K562 (cell line): Measurements from ENCODE around the gene PMIS2. TPM values are rescaled to one million over a fixed set of nuclear protein-coding genes. Genes with fewer than 3 reads are reported as not detected.

Experiments used
- ARID1B ChIP-seq: fragments of 450-650 bp; IDR thresholded peaks from 2 replicates; pipeline ENCODE4 v1.6.1; 2016; ENCODE audit warnings: antibody characterized with exemption, mild to moderate bottlenecking, inconsistent platforms
- CHD4 ChIP-seq: fragments of 200-600 bp; sonication (generic); IDR thresholded peaks from 3 replicates; pipeline ENCODE4 v1.6.1; 2012; ENCODE audit warnings: low read depth, mild to moderate bottlenecking, mixed read lengths, low read length, inconsistent platforms; ENCODE audit not compliant: insufficient read depth, insufficient replicate concordance, poor library complexity, severe bottlenecking
- E2F3 ChIP-seq: fragments of 250-450 bp; sonication (Bioruptor Pico); IDR thresholded peaks from 2 replicates; pipeline ENCODE4 v1.4.0; 2020; ENCODE audit warnings: mild to moderate bottlenecking
- ETS2 ChIP-seq: IDR thresholded peaks from 2 replicates; pipeline ENCODE4 v1.6.1; 2016; ENCODE audit warnings: borderline replicate concordance, missing genetic modification characterization, mild to moderate bottlenecking, moderate library complexity, missing compliant biosample characterization; ENCODE audit not compliant: poor library complexity, severe bottlenecking
- EZH2 ChIP-seq: IDR thresholded peaks from 2 replicates; pipeline ENCODE4 v1.6.1; 2012; ENCODE audit warnings: low read depth, mild to moderate bottlenecking, inconsistent platforms, low read length, borderline replicate concordance
- HCFC1 ChIP-seq: IDR thresholded peaks from 2 replicates; pipeline ENCODE4 v1.6.1; 2012; ENCODE audit warnings: low read depth, low read length, improper control_type of control experiment
- ILF3 ChIP-seq: fragments of 450-650 bp; IDR thresholded peaks from 2 replicates; pipeline ENCODE4 v1.6.1; 2018; ENCODE audit warnings: antibody characterized with exemption, mild to moderate bottlenecking, moderate library complexity, borderline replicate concordance
- KDM5B ChIP-seq: fragments of 200-600 bp; sonication (generic); IDR thresholded peaks from 2 replicates; pipeline ENCODE4 v1.6.1; 2012; ENCODE audit warnings: low read depth, mild to moderate bottlenecking, moderate library complexity, low read length, control low read depth, inconsistent platforms; ENCODE audit not compliant: insufficient replicate concordance
- MCM7 ChIP-seq, 2 experiments: fragments of 450-650 bp; IDR thresholded peaks; 2 replicates each; pipeline ENCODE4 v1.6.1; 2016 to 2018
- NFIX ChIP-seq: fragments of 250-450 bp; sonication (Bioruptor Pico); IDR thresholded peaks from 2 replicates; pipeline ENCODE4 v1.4.0; 2020; ENCODE audit warnings: low read depth, mild to moderate bottlenecking, moderate library complexity
- POLR3A ChIP-seq: IDR thresholded peaks from 2 replicates; pipeline ENCODE4 v1.6.1; 2011; ENCODE audit warnings: borderline replicate concordance, mild to moderate bottlenecking, moderate library complexity; ENCODE audit not compliant: insufficient read length, insufficient read depth; ENCODE audit errors: extremely low read depth
- RAD21 ChIP-seq, 2 experiments: fragments of 250-450 bp in 1 of 2; fragments of 450-650 bp in 1 of 2; sonication (Bioruptor Pico) in 1 of 2; formaldehyde crosslinking in 1 of 2; IDR thresholded peaks in 1 of 2; conservative IDR thresholded peaks in 1 of 2; 2 replicates each; pipeline versions ENCODE4 v1.4.0 to v1.8.0; 2020 to 2022; ENCODE audit warnings: mild to moderate bottlenecking in 2 of 2, moderate library complexity in 1 of 2
- XRCC4 ChIP-seq: IDR thresholded peaks from one replicate; pipeline ENCODE4 v1.6.1; 2011; ENCODE audit not compliant: insufficient read depth, insufficient read length; ENCODE audit errors: extremely low read depth
- ZBTB11 ChIP-seq, 3 experiments: fragments of 200-800 bp in 1 of 3; fragments of 250-450 bp in 1 of 3; fragments of 450-650 bp in 1 of 3; sonication (Bioruptor Pico) in 1 of 3; sonication (Bioruptor generic) in 1 of 3; formaldehyde crosslinking in 1 of 3; IDR thresholded peaks; 2 replicates each; pipeline versions ENCODE4 v1.6.1 to v1.8.0; 2016 to 2022; ENCODE audit warnings: mild to moderate bottlenecking in 2 of 3, missing genetic modification characterization in 2 of 3, missing compliant biosample characterization in 1 of 3, moderate library complexity in 1 of 3
- ZBTB17 ChIP-seq: fragments of 450-650 bp; formaldehyde crosslinking; IDR thresholded peaks from 2 replicates; pipeline ENCODE4 v1.4.0; 2020; ENCODE audit warnings: mild to moderate bottlenecking
- ZBTB33 ChIP-seq: sonication (generic); formaldehyde crosslinking; IDR thresholded peaks from 2 replicates; pipeline ENCODE4 v1.8.1; 2023; ENCODE audit warnings: mild to moderate bottlenecking, missing genetic modification reagents
- polyA plus RNA-seq, 8 experiments: library from polyadenylated mRNA; depleted of rRNA in 4 of 8; stranded (reverse) in 5 of 8; unstranded in 3 of 8; fragments of >200 nt; fragmentation: Nextera tagmentation in 2 of 8; fragmentation: Illumina TruSeq in 1 of 8; extraction: Ambion mirVana in 2 of 8; extraction: Trizol in 1 of 8; gene quantifications; 2 replicates each; pipeline versions ENCODE4 v1.2.1 to v1.2.3, GENCODE V29; 2011 to 2014; ENCODE audit warnings: inconsistent platforms in 1 of 8, missing spikeins in 1 of 8
- total RNA-seq, 7 experiments: library from RNA; depleted of rRNA in 6 of 7; stranded (reverse); fragments of >200 nt in 6 of 7; fragmentation: Illumina TruSeq in 2 of 7; extraction: Trizol in 2 of 7; gene quantifications; 2 replicates each; pipeline versions ENCODE4 v1.2.1 to v1.2.3, GENCODE V29; 2011 to 2021; ENCODE audit warnings: low replicate concordance in 1 of 7
- TF ChIP-seq, protein P1 (sequence below): fragments of 250-450 bp; sonication (Bioruptor Pico); IDR thresholded peaks from 2 replicates; pipeline ENCODE4 v1.6.1; 2021; ENCODE audit warnings: mild to moderate bottlenecking
- TF ChIP-seq, protein P2 (sequence below): fragments of 450-650 bp; formaldehyde crosslinking; IDR thresholded peaks from 2 replicates; pipeline ENCODE4 v1.4.0; 2020; ENCODE audit warnings: mild to moderate bottlenecking, moderate library complexity

The PMIS2 gene
- total and polyA plus RNA-seq, 9 of the 15 experiments (the other 6 are each of a cell fraction or from before 2014, with no cell fraction given), result not detected

DNA sequence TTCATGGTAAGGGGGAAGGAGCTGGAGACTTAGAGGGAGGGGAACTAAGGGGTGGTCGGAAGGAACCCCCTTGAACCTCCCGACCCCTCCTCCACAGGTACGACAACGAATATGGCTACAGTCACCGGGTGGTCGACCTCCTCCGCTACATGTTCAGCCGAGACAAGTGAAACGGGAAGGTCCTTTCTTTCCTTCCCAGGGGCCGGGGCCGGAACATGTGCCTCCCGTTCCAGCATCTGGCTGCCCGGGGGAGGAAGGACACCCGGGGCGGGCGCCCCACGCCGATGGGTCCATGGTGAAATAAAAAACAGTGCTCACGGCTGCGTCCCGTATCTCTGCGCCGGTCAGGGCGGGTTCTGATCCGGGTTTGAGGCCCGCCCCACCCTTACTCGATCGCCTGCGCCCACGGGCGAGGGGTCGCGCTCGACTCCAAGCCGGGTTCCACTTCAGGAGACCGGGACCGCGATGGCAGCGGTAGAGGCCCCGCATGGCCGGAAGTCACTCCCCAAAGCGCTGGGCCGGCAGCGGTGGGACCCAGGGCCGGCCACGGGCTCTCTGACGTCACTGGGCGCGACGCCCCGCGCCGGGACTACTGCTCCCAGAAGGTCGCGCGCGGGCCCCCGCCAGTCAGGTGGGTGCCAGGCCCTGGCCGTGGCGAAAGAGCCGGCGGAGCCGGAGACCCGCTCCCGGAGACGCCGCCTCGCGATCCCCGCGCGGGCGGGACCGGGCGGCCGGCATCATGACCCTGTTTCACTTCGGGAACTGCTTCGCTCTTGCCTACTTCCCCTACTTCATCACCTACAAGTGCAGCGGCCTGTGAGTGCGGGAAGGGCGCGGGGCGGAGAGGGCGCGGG lies 40.7 kb upstream of the PMIS2 start, which contains the start of gene TMEM147 (continued):
- peak; percentile 45; the same call in 1 of the 2 replicates for TF ChIP-seq ZBTB33 (CRISPR knock-in tag)
- no peak for TF ChIP-seq ETS2 (tag)
- no peak for TF ChIP-seq MCM7 (IDR thresholded peaks at IDR 0.05)
- TF ChIP-seq ZBTB17 (CRISPR knock-in tag), result peak; percentile 48; the same call in 1 of the 2 replicates
- TF ChIP-seq NFIX (CRISPR knock-in tag), result no peak
- no peak for TF ChIP-seq ILF3
- peak; percentile 96 for TF ChIP-seq HCFC1
- TF ChIP-seq KDM5B, result peak; percentile 81
- peak in 1 of 3 experiments; percentile 67; a peak in 3 of 6 replicates for TF ChIP-seq ZBTB11 (CRISPR knock-in tag; IDR thresholded peaks at IDR 0.05)
- no peak for TF ChIP-seq XRCC4
- TF ChIP-seq, protein P1, sequence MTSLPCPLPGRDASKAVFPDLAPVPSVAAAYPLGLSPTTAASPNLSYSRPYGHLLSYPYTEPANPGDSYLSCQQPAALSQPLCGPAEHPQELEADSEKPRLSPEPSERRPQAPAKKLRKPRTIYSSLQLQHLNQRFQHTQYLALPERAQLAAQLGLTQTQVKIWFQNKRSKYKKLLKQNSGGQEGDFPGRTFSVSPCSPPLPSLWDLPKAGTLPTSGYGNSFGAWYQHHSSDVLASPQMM (CRISPR knock-in tag), result no peak
- TF ChIP-seq CHD4, result no peak
- TF ChIP-seq EZH2, result no peak
- peak in 1 of 2 experiments; percentile 15; a peak in 1 of 4 replicates for TF ChIP-seq RAD21 (CRISPR knock-in tag; conservative IDR thresholded peaks at IDR 0.05 in 1 of 2, IDR thresholded peaks at IDR 0.05 in 1 of 2)
- TF ChIP-seq E2F3 (CRISPR knock-in tag), result no peak; the same call in 1 of the 2 replicates
- no peak for TF ChIP-seq POLR3A
- TF ChIP-seq ARID1B, result 0 out of 2 replicates have a peak, but pooled peaks have one; percentile 13
- TF ChIP-seq, protein P2, sequence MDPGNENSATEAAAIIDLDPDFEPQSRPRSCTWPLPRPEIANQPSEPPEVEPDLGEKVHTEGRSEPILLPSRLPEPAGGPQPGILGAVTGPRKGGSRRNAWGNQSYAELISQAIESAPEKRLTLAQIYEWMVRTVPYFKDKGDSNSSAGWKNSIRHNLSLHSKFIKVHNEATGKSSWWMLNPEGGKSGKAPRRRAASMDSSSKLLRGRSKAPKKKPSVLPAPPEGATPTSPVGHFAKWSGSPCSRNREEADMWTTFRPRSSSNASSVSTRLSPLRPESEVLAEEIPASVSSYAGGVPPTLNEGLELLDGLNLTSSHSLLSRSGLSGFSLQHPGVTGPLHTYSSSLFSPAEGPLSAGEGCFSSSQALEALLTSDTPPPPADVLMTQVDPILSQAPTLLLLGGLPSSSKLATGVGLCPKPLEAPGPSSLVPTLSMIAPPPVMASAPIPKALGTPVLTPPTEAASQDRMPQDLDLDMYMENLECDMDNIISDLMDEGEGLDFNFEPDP (CRISPR knock-in tag), result no peak
